K562 (cell line): ENCODE measurements around the gene KRT33B. TPM values are rescaled to one million over a fixed set of nuclear protein-coding genes. Genes with fewer than 3 reads are reported as not detected.

Source experiments
- CREB5 ChIP-seq: fragments of 250-450 bp; sonication (Bioruptor Pico); IDR thresholded peaks from 2 replicates; pipeline ENCODE4 v1.5.0; 2020; ENCODE audit warnings: mild to moderate bottlenecking
- HDAC2 ChIP-seq: fragments of 450-650 bp; IDR thresholded peaks from 2 replicates; pipeline ENCODE4 v1.6.1; 2016; ENCODE audit warnings: mild to moderate bottlenecking
- PATZ1 ChIP-seq: fragments of 250-450 bp; sonication (Bioruptor Pico); IDR thresholded peaks from 2 replicates; pipeline ENCODE4 v1.5.0; 2020; ENCODE audit warnings: mild to moderate bottlenecking, borderline replicate concordance
- REST ChIP-seq, 2 experiments: fragments of 450-650 bp; formaldehyde crosslinking in 1 of 2; IDR thresholded peaks; 2 replicates each; pipeline versions ENCODE4 v1.4.0 to v1.6.1; 2014 to 2020; ENCODE audit warnings: mild to moderate bottlenecking in 2 of 2, borderline replicate concordance in 1 of 2, low read depth in 1 of 2
- U2AF1 ChIP-seq: fragments of 200-400 bp; formaldehyde crosslinking; optimal IDR thresholded peaks from 2 replicates; pipeline ENCODE3; 2017; ENCODE audit warnings: mild to moderate bottlenecking, low read depth, low read length, moderate library complexity
- UBTF ChIP-seq, 2 experiments: IDR thresholded peaks; 2 replicates each; pipeline ENCODE4 v1.6.1; 2012; ENCODE audit warnings: improper control_type of control experiment in 2 of 2, low read depth in 2 of 2, low read length in 2 of 2, borderline replicate concordance in 1 of 2
- polyA plus RNA-seq, 8 experiments: library from polyadenylated mRNA; depleted of rRNA in 4 of 8; stranded (reverse) in 5 of 8; unstranded in 3 of 8; fragments of >200 nt; fragmentation: Nextera tagmentation in 2 of 8; fragmentation: Illumina TruSeq in 1 of 8; extraction: Ambion mirVana in 2 of 8; extraction: Trizol in 1 of 8; gene quantifications; 2 replicates each; pipeline versions ENCODE4 v1.2.1 to v1.2.3, GENCODE V29; 2011 to 2014; ENCODE audit warnings: inconsistent platforms in 1 of 8, missing spikeins in 1 of 8
- total RNA-seq, 7 experiments: library from RNA; depleted of rRNA in 6 of 7; stranded (reverse); fragments of >200 nt in 6 of 7; fragmentation: Illumina TruSeq in 2 of 7; extraction: Trizol in 2 of 7; gene quantifications; 2 replicates each; pipeline versions ENCODE4 v1.2.1 to v1.2.3, GENCODE V29; 2011 to 2021; ENCODE audit warnings: low replicate concordance in 1 of 7

Gene KRT33B
- total and polyA plus RNA-seq, 9 of the 15 experiments (the other 6 are each of a cell fraction or from before 2014, with no cell fraction given) = not detected

- TF ChIP-seq UBTF (IDR thresholded peaks at IDR 0.05; ENCODE audit: borderline replicate concordance in 1 of 2, low read depth in 2 of 2, low read length in 2 of 2) (no peak), HDAC2 (no peak), U2AF1 (no peak), CREB5 (no peak), REST (IDR thresholded peaks at IDR 0.05; ENCODE audit: borderline replicate concordance) (no peak), REST (CRISPR knock-in tag; IDR thresholded peaks at IDR 0.05; ENCODE audit: low read depth) (no peak), PATZ1 (CRISPR knock-in tag) (no peak)
These were observed 9.2 kb downstream of the KRT33B start (continued) for GRCh38 chr17:41360296-41360995.
